Subcutaneous adipose tissue (tissue), 4 donors: ENCODE data around the gene ERC2. TPM values are rescaled to one million over a fixed set of nuclear protein-coding genes. Genes with fewer than 3 reads are reported as not detected.

ENCODE experiments used
- total RNA-seq, 4 donors: library from RNA; depleted of rRNA; stranded (reverse); fragments of >200 nt; gene quantifications; one replicate each; pipeline ENCODE4 v1.1.0, GENCODE V29; 2016
- TF ChIP-seq, protein P1 (sequence below): fragments of 450-650 bp; IDR thresholded peaks from one replicate; pipeline ENCODE4 v1.5.1; 2016; ENCODE audit warnings: low read depth, mild to moderate bottlenecking, control low read depth, antibody characterized with exemption, moderate library complexity

Gene ERC2
- total RNA-seq, 4 donors from 2014 or later = 1.1 TPM; not detected in 3

DNA sequence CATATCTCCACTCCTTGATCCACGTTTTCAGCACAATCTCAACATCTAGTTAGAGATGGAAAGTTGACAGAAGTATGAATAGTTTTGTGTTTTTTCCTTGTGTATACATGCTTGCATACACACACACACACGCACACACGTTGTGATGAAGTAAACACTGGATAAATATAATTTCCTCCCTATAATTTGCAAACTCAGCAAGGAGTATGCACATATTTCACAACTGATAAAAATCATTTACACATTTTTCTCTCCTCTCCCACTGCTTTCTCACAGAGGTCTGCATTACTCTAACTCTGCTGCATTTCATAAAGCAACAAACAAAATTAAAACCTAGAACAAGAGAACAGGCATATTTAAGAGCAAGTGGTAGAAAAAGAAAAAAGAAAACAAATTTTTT, 320.9 kb downstream of the ERC2 start:
- TF ChIP-seq, protein P1, sequence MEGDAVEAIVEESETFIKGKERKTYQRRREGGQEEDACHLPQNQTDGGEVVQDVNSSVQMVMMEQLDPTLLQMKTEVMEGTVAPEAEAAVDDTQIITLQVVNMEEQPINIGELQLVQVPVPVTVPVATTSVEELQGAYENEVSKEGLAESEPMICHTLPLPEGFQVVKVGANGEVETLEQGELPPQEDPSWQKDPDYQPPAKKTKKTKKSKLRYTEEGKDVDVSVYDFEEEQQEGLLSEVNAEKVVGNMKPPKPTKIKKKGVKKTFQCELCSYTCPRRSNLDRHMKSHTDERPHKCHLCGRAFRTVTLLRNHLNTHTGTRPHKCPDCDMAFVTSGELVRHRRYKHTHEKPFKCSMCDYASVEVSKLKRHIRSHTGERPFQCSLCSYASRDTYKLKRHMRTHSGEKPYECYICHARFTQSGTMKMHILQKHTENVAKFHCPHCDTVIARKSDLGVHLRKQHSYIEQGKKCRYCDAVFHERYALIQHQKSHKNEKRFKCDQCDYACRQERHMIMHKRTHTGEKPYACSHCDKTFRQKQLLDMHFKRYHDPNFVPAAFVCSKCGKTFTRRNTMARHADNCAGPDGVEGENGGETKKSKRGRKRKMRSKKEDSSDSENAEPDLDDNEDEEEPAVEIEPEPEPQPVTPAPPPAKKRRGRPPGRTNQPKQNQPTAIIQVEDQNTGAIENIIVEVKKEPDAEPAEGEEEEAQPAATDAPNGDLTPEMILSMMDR = no peak

DNA sequence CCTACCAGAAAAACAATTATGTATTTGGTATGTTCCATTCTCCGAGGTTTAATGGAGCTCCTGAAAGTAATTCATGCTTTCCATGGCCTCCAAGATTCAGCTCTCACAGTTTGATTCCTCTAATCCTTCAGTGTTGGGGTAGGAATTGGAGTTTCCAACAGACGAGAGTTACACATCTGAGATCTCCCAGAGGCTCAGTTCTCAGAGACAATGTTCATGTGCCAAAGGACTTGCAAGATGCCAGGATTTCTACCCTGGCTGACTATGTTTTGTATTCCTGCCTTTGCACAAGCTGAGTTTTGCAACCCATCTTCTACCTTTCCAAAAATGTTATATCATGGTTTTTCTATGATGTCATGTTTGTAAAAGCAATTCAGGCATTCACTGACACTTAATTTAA, 322.9 kb downstream of the ERC2 start:
- TF ChIP-seq, protein P1 = no peak

DNA sequence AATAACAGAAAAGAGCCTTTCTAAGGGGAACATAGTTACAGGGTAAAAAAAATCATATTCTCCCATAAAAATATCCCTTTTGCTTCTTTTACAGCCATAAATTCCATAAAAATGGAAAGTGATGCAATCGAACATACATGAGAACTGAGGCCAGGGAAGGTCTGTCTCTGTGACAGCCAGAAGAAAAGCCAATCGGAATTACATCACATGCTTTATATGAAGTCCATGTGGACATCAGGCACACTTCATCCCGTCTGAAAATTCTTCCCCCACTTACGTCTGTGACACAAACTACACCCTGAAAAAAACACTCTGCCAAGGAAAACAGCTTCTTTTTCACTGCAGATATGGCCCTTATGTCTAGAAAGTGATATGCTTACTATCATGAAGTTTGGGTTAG, 323.5 kb downstream of the ERC2 start:
- TF ChIP-seq, protein P1 = no peak

DNA sequence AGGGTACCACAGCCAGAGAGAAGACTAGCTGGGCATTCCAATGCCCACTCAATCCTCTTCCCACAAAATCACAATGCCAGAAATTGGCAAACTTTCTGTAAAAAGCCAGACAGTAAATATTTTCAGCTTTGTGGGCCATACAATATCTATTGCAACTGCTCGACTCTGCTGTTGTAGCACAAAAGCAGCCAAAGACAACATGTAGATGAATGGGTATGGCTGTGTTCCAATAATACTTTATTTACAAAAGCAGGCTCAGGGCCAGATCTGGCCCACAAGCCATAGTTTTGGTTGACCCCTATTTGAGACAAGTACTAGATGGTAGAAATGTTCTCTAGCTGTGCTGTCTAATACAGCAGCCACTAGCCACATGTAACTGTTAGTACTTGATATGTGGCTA, 330.9 kb downstream of the ERC2 start:
- TF ChIP-seq, protein P1 = no peak

DNA sequence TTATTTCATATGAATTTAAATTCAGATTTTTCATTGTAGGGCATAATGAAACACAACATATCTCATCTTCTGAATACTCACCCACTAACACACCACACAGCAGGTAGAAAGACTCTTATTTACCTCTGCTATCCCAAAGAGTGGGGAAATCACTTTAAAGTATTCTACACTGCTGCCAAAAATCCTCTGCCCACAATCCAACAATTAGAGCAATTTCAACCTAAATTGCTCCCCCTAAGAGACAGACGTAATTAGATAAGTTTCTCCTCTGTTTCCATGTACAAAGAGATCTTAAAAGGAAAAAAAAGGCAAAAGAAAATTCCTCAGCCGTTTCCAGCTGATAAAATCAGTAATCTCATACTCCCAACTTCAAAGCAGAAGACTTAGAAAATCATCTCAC, 331.8 kb downstream of the ERC2 start:
- TF ChIP-seq, protein P1 = no peak

DNA sequence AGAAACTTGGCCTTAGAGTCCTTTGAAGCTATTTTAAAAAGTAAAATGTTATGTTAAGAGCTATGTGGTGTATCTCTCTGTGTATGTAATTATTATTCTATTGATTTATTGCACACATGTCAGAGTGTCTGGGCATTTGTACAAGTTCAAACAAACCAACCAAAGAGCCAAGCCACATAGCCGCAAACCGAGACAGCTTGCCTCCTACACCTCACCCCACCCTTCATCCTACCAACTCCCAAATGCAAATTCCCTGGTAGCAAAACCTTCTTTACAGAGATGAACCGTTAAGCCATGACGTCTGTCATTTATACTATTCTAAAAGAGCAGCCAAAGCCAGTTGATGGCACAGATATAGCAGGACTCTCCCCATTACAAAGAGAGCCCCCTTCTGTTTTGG, 332.3 kb downstream of the ERC2 start:
- TF ChIP-seq, protein P1 = no peak

DNA sequence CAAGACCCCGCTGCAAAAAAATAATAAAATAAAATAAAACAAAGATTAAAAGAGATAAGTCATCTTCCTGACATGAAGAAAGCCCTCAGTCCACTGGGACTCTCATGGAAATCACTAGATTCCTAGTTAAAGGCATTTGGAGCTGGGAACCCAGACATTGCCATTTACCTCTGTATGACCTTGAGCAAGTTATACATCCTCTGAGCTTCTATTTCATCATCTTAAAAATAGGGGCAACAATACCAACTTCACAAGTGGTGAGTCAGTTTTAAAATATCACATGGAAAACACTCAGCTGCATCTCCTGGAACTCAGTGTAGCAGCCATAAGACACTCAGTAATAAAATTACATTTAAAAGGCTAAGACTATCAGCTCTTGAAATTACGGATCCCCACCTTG, 334.8 kb downstream of the ERC2 start:
- TF ChIP-seq, protein P1 = no peak
